Measurements from ENCODE around the gene NOPCHAP1.
A peak's percentile ranks its signal among the peaks of the same experiment; 100 is the strongest.
"Not testable (repeated sequence)": the region's sequence is repeated elsewhere in the genome, so short reads cannot be mapped to it uniquely, and the experiment has no call there.

The NOPCHAP1 gene

GRCh38 chr12:104963757-104964156 is 22.4 kb upstream of the NOPCHAP1 start:
- Histone ChIP-seq H3K27ac (no peak overlapping the region), H3K4me3 (no peak overlapping the region)

GRCh38 chr12:104964167-104964855 is 21.8 kb upstream of the NOPCHAP1 start:
- H3K27ac ChIP-seq = no peak overlapping the region
- no peak overlapping the region for H3K4me3 ChIP-seq

- Histone ChIP-seq H3K27ac (no peak overlapping the region), H3K4me3 (no peak overlapping the region)
Measured at GRCh38 chr12:104964856-104965205, 21.3 kb upstream of the NOPCHAP1 start.

- Histone ChIP-seq H3K27ac (no peak overlapping the region), H3K4me3 (no peak overlapping the region)
Measured at GRCh38 chr12:104966677-104967076, 19.4 kb upstream of the NOPCHAP1 start.

GRCh38 chr12:104969343-104969742 is 16.8 kb upstream of the NOPCHAP1 start:
- H3K27ac ChIP-seq = no peak overlapping the region
- no peak overlapping the region for H3K4me3 ChIP-seq

GRCh38 chr12:104971306-104971705 is 14.8 kb upstream of the NOPCHAP1 start:
- Histone ChIP-seq H3K27ac (no peak overlapping the region), H3K4me3 (no peak overlapping the region)

GRCh38 chr12:104973250-104973649 is 12.9 kb upstream of the NOPCHAP1 start:
- H3K27ac ChIP-seq = no peak overlapping the region
- H3K4me3 ChIP-seq = no peak overlapping the region

- Histone ChIP-seq H3K27ac (peak overlapping the region in 2 of 21 experiments; percentile 47 to 63), H3K4me3 (no peak overlapping the region)
Measured at GRCh38 chr12:104974626-104975290, 11.4 kb upstream of the NOPCHAP1 start.

- Histone ChIP-seq H3K27ac (no peak overlapping the region), H3K4me3 (no peak overlapping the region)
Measured at GRCh38 chr12:104975587-104976343, 10.4 kb upstream of the NOPCHAP1 start.

- Histone ChIP-seq H3K4me3 (no peak overlapping the region), H3K27ac (no peak overlapping the region)
Measured at GRCh38 chr12:104976703-104977102, 9.4 kb upstream of the NOPCHAP1 start.

- H3K4me3 ChIP-seq, H3K27ac ChIP-seq: not testable (repeated sequence)
Measured at GRCh38 chr12:104977688-104978087, 8.4 kb upstream of the NOPCHAP1 start.

- no peak overlapping the region for H3K27ac ChIP-seq
- peak overlapping the region in 2 of 7 experiments; percentile 79 to 80 for H3K4me3 ChIP-seq
Measured at GRCh38 chr12:104985206-104985605, 910 bp upstream of the NOPCHAP1 start.

GRCh38 chr12:104990950-104991349 is 4.8 kb downstream of the NOPCHAP1 start:
- no peak overlapping the region for H3K27ac ChIP-seq

GRCh38 chr12:104991565-104992128 is 5.5 kb downstream of the NOPCHAP1 start:
- Histone ChIP-seq H3K4me3 (no peak overlapping the region), H3K27ac (no peak overlapping the region)

More at GRCh38 chr12:104990950-104991349, 4.8 kb downstream of the NOPCHAP1 start:
- no peak overlapping the region for H3K4me3 ChIP-seq

GRCh38 chr12:104994336-104994735 is 8.2 kb downstream of the NOPCHAP1 start:
- Histone ChIP-seq H3K4me3 (no peak overlapping the region), H3K27ac (no peak overlapping the region)

GRCh38 chr12:104997541-104997940 is 11.4 kb downstream of the NOPCHAP1 start:
- Histone ChIP-seq H3K27ac (no peak overlapping the region), H3K4me3 (no peak overlapping the region)

GRCh38 chr12:104998423-104999346 is 12.6 kb downstream of the NOPCHAP1 start:
- Histone ChIP-seq H3K27ac (no peak overlapping the region), H3K4me3 (no peak overlapping the region)

GRCh38 chr12:104999347-104999685 is 13.2 kb downstream of the NOPCHAP1 start:
- Histone ChIP-seq H3K4me3 (no peak overlapping the region), H3K27ac (no peak overlapping the region)

- H3K4me3 ChIP-seq = no peak overlapping the region
- H3K27ac ChIP-seq = no peak overlapping the region
Measured at GRCh38 chr12:105001476-105001875, 15.4 kb downstream of the NOPCHAP1 start.

- Histone ChIP-seq H3K4me3 (no peak overlapping the region), H3K27ac (no peak overlapping the region)
Measured at GRCh38 chr12:105013892-105014291, 27.8 kb downstream of the NOPCHAP1 start.
